Heart left ventricle (tissue), 13 donors: ENCODE results near the gene SNAPC2.

Experiments used
- CTCF ChIP-seq, 12 donors: fragments of 200-600 bp; sonication (generic) in 4 of 12; IDR thresholded peaks; one replicate each; pipeline versions ENCODE4 v1.5.0 to v1.8.0; 2018 to 2022; ENCODE audit warnings: antibody characterized with exemption in 12 of 12, mild to moderate bottlenecking in 5 of 12
- POLR2A ChIP-seq, 2 donors: fragments of 450-650 bp; IDR thresholded peaks; one replicate each; pipeline ENCODE4 v1.6.1; 2017; ENCODE audit warnings: antibody characterized with exemption in 2 of 2, mild to moderate bottlenecking in 2 of 2, moderate library complexity in 2 of 2
- donor health status: ischemic (EF 13 %, LVEDD 7.1; RV severe dilation, severe dysfunction).
- donor health status: DM: no; HTN: yes; CAD: no.
- donor health status: DM: no; HTN: no; CAD: no.
- donor health status: ischemic (EF 25% LVEDD 6.9; RV normal size, moderate dysfunction).
- donor health status: ischemic (EF 25% LVEDD 5.7; RV mildly dilated, moderate dysfunction).
- donor health status: ischemic (EF 35%, LVEDD 5.7; RV mildly dilated, moderate dysfunction).
- donor health status: nonischemic (EF 11% LVEDD 7.7; RV severe dilation, severe dysfunction).
- donor health status: DM: yes; HTN: yes; CAD: no.
- donor health status: PGD.
- donor health status: ischemic (EF 29% LVEDD 5.4; RV normal size, mild dysfunction).
- donor health status: nonischemic (EF 23%, LVEDD 6.1; RV moderate dilation, normal function).

GRCh38 chr19:7924241-7924640 is 4.1 kb downstream of the SNAPC2 start:
- no peak for TF ChIP-seq CTCF (IDR thresholded peaks at IDR 0.05)
- TF ChIP-seq POLR2A (IDR thresholded peaks at IDR 0.05): no peak
